Caco-2 (cell line): ENCODE data around the gene PLAGL1. TPM values are rescaled to one million over a fixed set of nuclear protein-coding genes. Genes with fewer than 3 reads are reported as not detected.
"Not testable (repeated sequence)": the region's sequence is repeated elsewhere in the genome, so short reads cannot be mapped to it uniquely, and the experiment has no call there.

Experiments
- BruUV-seq: library from RNA; stranded (reverse); fragments of 400-500 nt; replicated peaks from 2 replicates; lab custom pipeline; 2021; lab: Mats Ljungman, UMichigan
- CTCF ChIA-PET: fragments of 300-600 bp; sonication (Branson Sonifier 250); formaldehyde crosslinking; loops from one replicate; lab custom pipeline; 2022; ENCODE audit warnings: antibody characterized with exemption; lab: Charles Lee
- POLR2A ChIA-PET: fragments of 300-600 bp; sonication (Branson Sonifier 250); formaldehyde crosslinking; loops from one replicate; lab custom pipeline; 2022; ENCODE audit warnings: antibody characterized with exemption; lab: Charles Lee
- DNase-seq, 2 experiments: peaks; one replicate each; pipeline versions ENCODE4 v3.0.0 to v3.0.0-alpha.2; 2020 to 2022
- H3K27me3 ChIP-seq: replicated peaks from 2 replicates; pipeline ENCODE4 v1.6.0; 2011; ENCODE audit warnings: low read length; ENCODE audit not compliant: control insufficient read depth, insufficient read depth
- H3K36me3 ChIP-seq: 2 replicates; pipeline ENCODE4 v1.5.1; 2011; ENCODE audit warnings: low read length; ENCODE audit not compliant: control insufficient read depth, insufficient read depth
- H3K4me1 ChIP-seq: fragments of 250-450 bp; sonication (Bioruptor Pico); 2 replicates; pipeline ENCODE4 v1.5.1; 2020; ENCODE audit warnings: mild to moderate bottlenecking
- H3K4me3 ChIP-seq: 2 replicates; pipeline ENCODE4 v1.5.1; 2011; ENCODE audit warnings: low read depth, mild to moderate bottlenecking, control low read depth, low read length
- H3K9me3 ChIP-seq: fragments of 250-450 bp; sonication (Bioruptor Pico); 2 replicates; pipeline ENCODE4 v1.5.1; 2020; ENCODE audit warnings: mild to moderate bottlenecking, moderate library complexity
- H3K27ac Mint-ChIP-seq: one replicate; pipeline ENCODE4 v1.8.0; 2022; ENCODE audit warnings: mixed read lengths; ENCODE audit not compliant: unreplicated experiment
- H3K27me3 Mint-ChIP-seq: one replicate; pipeline ENCODE4 v1.8.0; 2022; ENCODE audit warnings: mixed read lengths; ENCODE audit not compliant: insufficient read depth, unreplicated experiment
- H3K36me3 Mint-ChIP-seq: one replicate; pipeline ENCODE4 v1.8.0; 2022; ENCODE audit warnings: mild to moderate bottlenecking, mixed read lengths; ENCODE audit not compliant: insufficient read depth, unreplicated experiment
- H3K4me1 Mint-ChIP-seq: one replicate; pipeline ENCODE4 v1.8.0; 2022; ENCODE audit warnings: low read depth, mixed read lengths; ENCODE audit not compliant: unreplicated experiment
- H3K4me3 Mint-ChIP-seq: one replicate; pipeline ENCODE4 v1.8.0; 2022; ENCODE audit warnings: mild to moderate bottlenecking, moderate library complexity, mixed read lengths; ENCODE audit not compliant: unreplicated experiment
- H3K9me3 Mint-ChIP-seq: one replicate; pipeline ENCODE4 v1.8.0; 2022; ENCODE audit warnings: mixed read lengths; ENCODE audit not compliant: unreplicated experiment
- intact Hi-C: fragments of 100-400 bp; cut with micrococcal nuclease; formaldehyde crosslinking; loops from one replicate; pipeline ENCODE4 v1.10.0; 2022; ENCODE audit not compliant: unreplicated experiment
- total RNA-seq: library from RNA; stranded (reverse); gene quantifications from 2 replicates; pipeline ENCODE4 v1.2.3, GENCODE V29; 2022
- TF ChIP-seq, protein P1 (sequence below), 2 experiments: fragments of 200-600 bp in 1 of 2; IDR thresholded peaks; 1 replicate in 1 of 2; 2 replicates in 1 of 2; pipeline versions ENCODE4 v1.5.1 to v1.8.0; 2011 to 2022; ENCODE audit warnings: antibody characterized with exemption in 1 of 2, control low read depth in 1 of 2, inconsistent platforms in 1 of 2, low read depth in 1 of 2, low read length in 1 of 2, mild to moderate bottlenecking in 1 of 2, moderate library complexity in 1 of 2; ENCODE audit not compliant: insufficient read depth in 1 of 2, severe bottlenecking in 1 of 2, unreplicated experiment in 1 of 2

The PLAGL1 gene
- total RNA-seq, 1 experiment from 2014 or later = 0.70 TPM

DNA sequence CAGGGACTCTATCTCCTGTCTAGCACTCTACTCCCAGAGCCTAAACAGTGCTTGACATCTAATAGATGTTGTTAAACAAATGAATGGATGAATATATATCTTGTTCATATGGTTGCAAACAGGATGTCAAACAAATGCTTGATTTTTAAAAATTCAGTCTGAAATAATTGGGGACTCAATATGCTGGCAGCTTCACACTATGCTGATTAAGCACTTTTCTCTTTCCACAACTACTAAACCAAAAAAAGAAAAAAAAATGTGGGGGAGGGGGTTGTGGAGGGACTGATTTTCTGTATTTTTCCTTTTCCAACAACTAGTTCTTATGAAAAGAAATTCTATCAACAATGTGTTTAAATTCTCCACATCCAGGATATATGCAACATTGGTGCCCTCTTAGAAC is 44.4 kb upstream of the PLAGL1 start:
- Histone ChIP-seq H3K36me3 (no peaks in the 10 kb centered on the region), H3K4me1 (no peaks in the 10 kb centered on the region; the same call in 1 of the 2 replicates), H3K4me3 (no peak overlapping the region), H3K27me3 (no peaks in the 10 kb centered on the region), H3K9me3 (peaks cover 7% of the 10 kb centered on the region; the same call in 1 of the 2 replicates)
- CTCF ChIA-PET = no interaction called here
- intact Hi-C loops = no loop called here
- no peak overlapping the region for H3K27ac Mint-ChIP-seq
- BruUV-seq = no TSS peak
- H3K36me3 Mint-ChIP-seq = no peaks in the 10 kb centered on the region
- peaks cover 1% of the 10 kb centered on the region for H3K27me3 Mint-ChIP-seq
- H3K4me3 Mint-ChIP-seq = no peak overlapping the region
- TF ChIP-seq, protein P1, sequence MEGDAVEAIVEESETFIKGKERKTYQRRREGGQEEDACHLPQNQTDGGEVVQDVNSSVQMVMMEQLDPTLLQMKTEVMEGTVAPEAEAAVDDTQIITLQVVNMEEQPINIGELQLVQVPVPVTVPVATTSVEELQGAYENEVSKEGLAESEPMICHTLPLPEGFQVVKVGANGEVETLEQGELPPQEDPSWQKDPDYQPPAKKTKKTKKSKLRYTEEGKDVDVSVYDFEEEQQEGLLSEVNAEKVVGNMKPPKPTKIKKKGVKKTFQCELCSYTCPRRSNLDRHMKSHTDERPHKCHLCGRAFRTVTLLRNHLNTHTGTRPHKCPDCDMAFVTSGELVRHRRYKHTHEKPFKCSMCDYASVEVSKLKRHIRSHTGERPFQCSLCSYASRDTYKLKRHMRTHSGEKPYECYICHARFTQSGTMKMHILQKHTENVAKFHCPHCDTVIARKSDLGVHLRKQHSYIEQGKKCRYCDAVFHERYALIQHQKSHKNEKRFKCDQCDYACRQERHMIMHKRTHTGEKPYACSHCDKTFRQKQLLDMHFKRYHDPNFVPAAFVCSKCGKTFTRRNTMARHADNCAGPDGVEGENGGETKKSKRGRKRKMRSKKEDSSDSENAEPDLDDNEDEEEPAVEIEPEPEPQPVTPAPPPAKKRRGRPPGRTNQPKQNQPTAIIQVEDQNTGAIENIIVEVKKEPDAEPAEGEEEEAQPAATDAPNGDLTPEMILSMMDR (IDR thresholded peaks at IDR 0.05; ENCODE audit: insufficient read depth in 1 of 2, low read depth in 1 of 2, low read length in 1 of 2, severe bottlenecking in 1 of 2, unreplicated experiment in 1 of 2) = no peak
- no peak for DNase-seq
- no peaks in the 10 kb centered on the region for H3K4me1 Mint-ChIP-seq
- H3K9me3 Mint-ChIP-seq = peaks cover 4% of the 10 kb centered on the region
- POLR2A ChIA-PET = no interaction called here

DNA sequence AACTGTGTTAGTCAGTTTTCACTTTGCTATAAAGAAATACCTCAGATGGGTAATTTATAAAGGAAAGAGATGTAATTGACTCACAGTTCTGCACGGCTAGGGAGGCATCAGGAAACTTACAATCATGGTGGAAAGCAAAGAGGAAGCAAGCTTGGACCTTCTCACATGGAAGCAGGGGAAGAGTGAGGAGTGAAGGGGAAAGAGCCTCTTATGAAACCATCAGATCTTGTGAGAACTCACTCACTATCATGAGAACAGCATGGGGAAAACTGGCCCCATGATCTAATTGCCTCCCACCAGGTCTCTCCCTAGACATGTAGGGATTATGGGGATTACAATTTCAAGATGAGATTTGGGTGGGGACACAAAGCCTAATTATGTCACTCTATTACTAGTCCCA is 41.3 kb upstream of the PLAGL1 start:
- no peak overlapping the region for H3K4me3 ChIP-seq
- no peak overlapping the region for H3K27ac Mint-ChIP-seq
- H3K27me3 Mint-ChIP-seq = no peaks in the 10 kb centered on the region
- BruUV-seq = no TSS peak
- POLR2A ChIA-PET = no interaction called here
- no peaks in the 10 kb centered on the region for H3K36me3 ChIP-seq
- CTCF ChIA-PET = no interaction called here
- no peaks in the 10 kb centered on the region for H3K27me3 ChIP-seq
- no peaks in the 10 kb centered on the region for H3K4me1 ChIP-seq
- TF ChIP-seq, protein P1 (IDR thresholded peaks at IDR 0.05; ENCODE audit: insufficient read depth in 1 of 2, low read depth in 1 of 2, low read length in 1 of 2, severe bottlenecking in 1 of 2, unreplicated experiment in 1 of 2) = no peak
- intact Hi-C loops = no loop called here
- no peaks in the 10 kb centered on the region for H3K4me1 Mint-ChIP-seq
- H3K9me3 ChIP-seq = peaks cover 7% of the 10 kb centered on the region; the same call in 1 of the 2 replicates
- no peaks in the 10 kb centered on the region for H3K36me3 Mint-ChIP-seq
- DNase-seq = no peak
- H3K9me3 Mint-ChIP-seq = peaks cover 9% of the 10 kb centered on the region
- H3K4me3 Mint-ChIP-seq = no peak overlapping the region

DNA sequence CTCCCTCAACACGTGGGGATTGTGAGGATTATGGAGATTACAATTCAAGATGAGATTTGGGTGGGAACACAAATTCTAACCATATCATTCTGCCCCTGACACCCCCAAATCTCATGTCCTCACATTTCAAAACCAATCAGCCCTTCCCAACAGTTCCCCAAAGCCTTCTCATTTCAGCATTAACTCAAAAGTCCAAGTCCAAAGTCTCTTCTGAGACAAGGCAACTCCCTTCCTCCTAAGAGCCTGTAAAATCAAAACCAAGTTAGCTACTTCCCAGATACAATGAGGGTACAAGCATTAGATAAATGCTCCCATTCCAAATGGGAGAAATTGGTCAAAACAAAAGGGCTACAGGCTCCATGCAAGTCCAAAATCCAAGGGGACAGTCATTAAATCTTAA is 39.6 kb upstream of the PLAGL1 start:
- ChIA-PET POLR2A (no interaction called here), CTCF (interaction anchor here (0.6 kb wide), 1 partner anchor 139 kb away, joined by 3 read pairs; no protein-coding TSS in a partner anchor)
- BruUV-seq = no TSS peak
- Histone ChIP-seq H3K27me3 (no peaks in the 10 kb centered on the region), H3K9me3 (peaks cover 7% of the 10 kb centered on the region; the same call in 1 of the 2 replicates), H3K4me1 (no peaks in the 10 kb centered on the region), H3K36me3 (no peaks in the 10 kb centered on the region), H3K4me3 (no peak overlapping the region)
- Mint-ChIP-seq H3K27ac (no peak overlapping the region), H3K4me3 (no peak overlapping the region), H3K4me1 (no peaks in the 10 kb centered on the region), H3K36me3 (no peaks in the 10 kb centered on the region), H3K9me3 (peaks cover 9% of the 10 kb centered on the region), H3K27me3 (peaks cover 3% of the 10 kb centered on the region)
- intact Hi-C loops = no loop called here
- no peak for DNase-seq
- TF ChIP-seq, protein P1 (IDR thresholded peaks at IDR 0.05; ENCODE audit: insufficient read depth in 1 of 2, low read depth in 1 of 2, low read length in 1 of 2, severe bottlenecking in 1 of 2, unreplicated experiment in 1 of 2) = no peak

DNA sequence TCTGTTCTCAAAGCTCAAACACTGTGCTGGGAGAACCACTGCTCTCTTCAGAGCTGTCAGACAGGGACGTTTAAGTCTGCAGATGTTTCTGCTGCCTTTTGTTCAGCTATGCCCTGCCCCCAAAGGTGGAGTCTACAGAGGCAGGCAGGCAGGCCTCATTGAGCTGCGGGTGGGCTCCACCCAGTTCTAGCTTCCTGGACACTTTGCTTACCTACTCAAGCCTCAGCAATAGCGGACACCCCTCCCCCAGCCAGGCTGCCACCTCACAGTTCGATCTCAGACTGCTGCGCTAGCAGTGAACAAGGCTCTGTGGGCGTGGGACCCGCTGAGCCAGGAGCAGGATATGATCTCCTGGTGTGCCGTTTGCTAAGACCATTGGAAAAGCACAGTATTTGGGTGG is 38.6 kb upstream of the PLAGL1 start:
- H3K27me3 ChIP-seq, H3K9me3 Mint-ChIP-seq, H3K9me3 ChIP-seq, POLR2A ChIA-PET, H3K27me3 Mint-ChIP-seq, H3K36me3 Mint-ChIP-seq, DNase-seq, H3K4me3 ChIP-seq, H3K4me3 Mint-ChIP-seq, H3K4me1 ChIP-seq, H3K4me1 Mint-ChIP-seq, H3K36me3 ChIP-seq, H3K27ac Mint-ChIP-seq, BruUV-seq, intact Hi-C loops: not testable (repeated sequence)
- CTCF ChIA-PET = interaction anchor here (0.7 kb wide), 1 partner anchor 52 kb away, joined by 3 read pairs; no protein-coding TSS in a partner anchor

DNA sequence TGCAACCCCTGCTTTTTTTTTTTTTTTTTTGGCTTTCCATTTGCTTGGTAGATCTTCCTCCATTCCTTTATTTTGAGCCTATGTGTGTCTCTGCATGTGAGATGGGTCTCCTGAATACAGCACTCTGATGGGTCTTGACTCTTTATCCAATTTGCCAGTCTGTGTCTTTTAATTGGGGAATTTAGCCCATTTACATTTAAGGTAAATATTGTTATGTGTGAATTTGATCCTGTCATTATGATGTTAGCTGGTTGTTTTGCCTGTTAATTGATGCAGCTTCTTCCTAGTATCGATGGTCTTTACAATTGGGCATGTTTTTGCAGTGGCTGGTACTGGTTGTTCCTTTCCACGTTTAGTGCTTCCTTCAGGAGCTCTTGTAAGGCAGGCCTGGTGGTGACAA is 36.9 kb upstream of the PLAGL1 start:
- intact Hi-C loops, BruUV-seq, H3K27me3 Mint-ChIP-seq, H3K4me1 ChIP-seq, H3K4me3 ChIP-seq, H3K9me3 Mint-ChIP-seq, H3K4me1 Mint-ChIP-seq, H3K36me3 ChIP-seq, DNase-seq, H3K27ac Mint-ChIP-seq, H3K36me3 Mint-ChIP-seq, CTCF ChIA-PET, H3K9me3 ChIP-seq, H3K27me3 ChIP-seq, POLR2A ChIA-PET, H3K4me3 Mint-ChIP-seq: not testable (repeated sequence)
